Fibroblast of peridontal ligament (primary cell): ENCODE measurements around the gene CDH12.
"Not testable (repeated sequence)": the region's sequence is repeated elsewhere in the genome, so short reads cannot be mapped to it uniquely, and the experiment has no call there.

Experiments used
- DNase-seq: peaks from one replicate; pipeline ENCODE4 v3.0.0-alpha.2; 2010; ENCODE audit errors: extremely low read depth

Gene CDH12

GRCh38 chr5:22432905-22433304, 420.2 kb downstream of the CDH12 start:
- DNase-seq, result no peak

GRCh38 chr5:22431840-22432239, 421.3 kb downstream of the CDH12 start:
- DNase-seq, result no peak

- DNase-seq, result no peak
Measured at GRCh38 chr5:22431406-22431805, 421.7 kb downstream of the CDH12 start.

GRCh38 chr5:22411554-22412349, 441.4 kb downstream of the CDH12 start:
- no peak for DNase-seq

- no peak for DNase-seq
Measured at GRCh38 chr5:22391956-22392355, 461.2 kb downstream of the CDH12 start.

- DNase-seq, result no peak
Measured at GRCh38 chr5:22390888-22391287, 462.3 kb downstream of the CDH12 start.

- DNase-seq, result no peak
Measured at GRCh38 chr5:22372826-22373660, 480.1 kb downstream of the CDH12 start.

GRCh38 chr5:22372376-22372775, 480.8 kb downstream of the CDH12 start:
- peak; percentile 39 for DNase-seq

GRCh38 chr5:22354956-22355355, 498.2 kb downstream of the CDH12 start:
- DNase-seq, result no peak

GRCh38 chr5:22352493-22352892, 500.7 kb downstream of the CDH12 start:
- DNase-seq, result no peak

GRCh38 chr5:22351178-22351577, 502.0 kb downstream of the CDH12 start:
- DNase-seq, result no peak

- DNase-seq, result no peak
Measured at GRCh38 chr5:22348027-22348426, 505.1 kb downstream of the CDH12 start.

GRCh38 chr5:22344000-22344399, 509.1 kb downstream of the CDH12 start:
- DNase-seq, result no peak

GRCh38 chr5:22341406-22341805, 511.7 kb downstream of the CDH12 start:
- DNase-seq, result no peak

- DNase-seq, result not testable (repeated sequence)
Measured at GRCh38 chr5:22332949-22333348, 520.2 kb downstream of the CDH12 start.

GRCh38 chr5:22329683-22330082, 523.5 kb downstream of the CDH12 start:
- no peak for DNase-seq

GRCh38 chr5:22319798-22320197, 533.3 kb downstream of the CDH12 start:
- no peak for DNase-seq

GRCh38 chr5:22316294-22316693, 536.9 kb downstream of the CDH12 start:
- DNase-seq, result no peak

GRCh38 chr5:22315052-22315451, 538.1 kb downstream of the CDH12 start:
- not testable (repeated sequence) for DNase-seq

- DNase-seq, result no peak
Measured at GRCh38 chr5:22314548-22314947, 538.6 kb downstream of the CDH12 start.

- DNase-seq, result no peak
Measured at GRCh38 chr5:22306011-22306410, 547.1 kb downstream of the CDH12 start.

- DNase-seq, result no peak
Measured at GRCh38 chr5:22295832-22296231, 557.3 kb downstream of the CDH12 start.

- DNase-seq, result no peak
Measured at GRCh38 chr5:22293147-22293546, 560.0 kb downstream of the CDH12 start.
